Endometrium (tissue), 2 donors: Measurements from ENCODE around the gene BRSK1.
"Not testable (repeated sequence)": the region's sequence is repeated elsewhere in the genome, so short reads cannot be mapped to it uniquely, and the experiment has no call there.

Experiments used
- FAIRE-seq: peaks from 2 replicates; lab custom pipeline; 2012; peaks lifted over from hg19 to GRCh38; lab: Jason Lieb, UNC
- donor health status: control.
- donor health status: control.

BRSK1 gene

GRCh38 chr19:55329791-55330190, 46.0 kb downstream of the BRSK1 start:
- FAIRE-seq: not testable (repeated sequence)

- no peak for FAIRE-seq
Observed at GRCh38 chr19:55333870-55334269, 50.1 kb downstream of the BRSK1 start.

- FAIRE-seq: no peak
Observed at GRCh38 chr19:55336101-55336500, 52.3 kb downstream of the BRSK1 start.

- peak; percentile 100 for FAIRE-seq
Observed at GRCh38 chr19:55339105-55339888, 55.5 kb downstream of the BRSK1 start, which contains the start of gene KMT5C. TSS of gene KMT5C (plus strand) at chr19:55339876. CDS start at chr19:55341937, 2,061 bp downstream.

- no peak for FAIRE-seq
Observed at GRCh38 chr19:55339889-55340783, 56.3 kb downstream of the BRSK1 start.

GRCh38 chr19:55340784-55341147, 57.0 kb downstream of the BRSK1 start:
- FAIRE-seq: no peak

GRCh38 chr19:55341171-55341588, 57.4 kb downstream of the BRSK1 start:
- no peak for FAIRE-seq

- no peak for FAIRE-seq
Observed at GRCh38 chr19:55341595-55342531, 58.1 kb downstream of the BRSK1 start.

- no peak for FAIRE-seq
Observed at GRCh38 chr19:55344444-55344843, 60.6 kb downstream of the BRSK1 start.

GRCh38 chr19:55345101-55345817, 61.5 kb downstream of the BRSK1 start:
- FAIRE-seq: no peak

GRCh38 chr19:55345818-55346724, 62.3 kb downstream of the BRSK1 start:
- no peak for FAIRE-seq

GRCh38 chr19:55346725-55347441, 63.1 kb downstream of the BRSK1 start:
- no peak for FAIRE-seq

GRCh38 chr19:55347442-55348009, 63.7 kb downstream of the BRSK1 start:
- FAIRE-seq: no peak

GRCh38 chr19:55348317-55349034, 64.7 kb downstream of the BRSK1 start:
- no peak for FAIRE-seq

GRCh38 chr19:55350620-55351315, 67.0 kb downstream of the BRSK1 start:
- FAIRE-seq: no peak

- FAIRE-seq: no peak
Observed at GRCh38 chr19:55352040-55352439, 68.2 kb downstream of the BRSK1 start.

- FAIRE-seq: no peak
Observed at GRCh38 chr19:55352549-55353145, 68.8 kb downstream of the BRSK1 start.
